ENCODE results near the gene RAP1GAP. TPM values are rescaled to one million over a fixed set of nuclear protein-coding genes. Genes with fewer than 3 reads are reported as not detected.
"Not testable (repeated sequence)": the region's sequence is repeated elsewhere in the genome, so short reads cannot be mapped to it uniquely, and the experiment has no call there.

The RAP1GAP gene
- total RNA-seq, 1 donor from 2014 or later, result 0.07 TPM

- DNase-seq (ENCODE audit: low read depth, low spot score), result no peak
Observed at GRCh38 chr1:21572221-21572620, 96.9 kb downstream of the RAP1GAP start.

- DNase-seq (ENCODE audit: low read depth, low spot score), result no peak
Observed at GRCh38 chr1:21570885-21571284, 98.3 kb downstream of the RAP1GAP start.

GRCh38 chr1:21570528-21570875 is 98.7 kb downstream of the RAP1GAP start:
- DNase-seq (ENCODE audit: low read depth, low spot score), result no peak

GRCh38 chr1:21569820-21570527 is 99.2 kb downstream of the RAP1GAP start:
- no peak for DNase-seq (ENCODE audit: low read depth, low spot score)

- DNase-seq (ENCODE audit: low read depth, low spot score), result no peak
Observed at GRCh38 chr1:21568809-21569385, 100.3 kb downstream of the RAP1GAP start.

- DNase-seq (ENCODE audit: low read depth, low spot score), result no peak
Observed at GRCh38 chr1:21568006-21568746, 101.0 kb downstream of the RAP1GAP start.

GRCh38 chr1:21567241-21568005 is 101.7 kb downstream of the RAP1GAP start:
- DNase-seq (ENCODE audit: low read depth, low spot score), result no peak

- DNase-seq (ENCODE audit: low read depth, low spot score), result not testable (repeated sequence)
Observed at GRCh38 chr1:21566361-21566760, 102.8 kb downstream of the RAP1GAP start.

- DNase-seq (ENCODE audit: low read depth, low spot score), result no peak
Observed at GRCh38 chr1:21565285-21565684, 103.9 kb downstream of the RAP1GAP start.

GRCh38 chr1:21564521-21565095 is 104.5 kb downstream of the RAP1GAP start:
- no peak for DNase-seq (ENCODE audit: low read depth, low spot score)

GRCh38 chr1:21563971-21564370 is 105.2 kb downstream of the RAP1GAP start:
- no peak for DNase-seq (ENCODE audit: low read depth, low spot score)

- DNase-seq (ENCODE audit: low read depth, low spot score), result no peak
Observed at GRCh38 chr1:21562896-21563295, 106.3 kb downstream of the RAP1GAP start.

- no peak for DNase-seq (ENCODE audit: low read depth, low spot score)
Observed at GRCh38 chr1:21560916-21561638, 108.1 kb downstream of the RAP1GAP start.

- DNase-seq (ENCODE audit: low read depth, low spot score), result no peak
Observed at GRCh38 chr1:21559788-21560567, 109.2 kb downstream of the RAP1GAP start.

GRCh38 chr1:21553116-21553926 is 115.8 kb downstream of the RAP1GAP start:
- DNase-seq (ENCODE audit: low read depth, low spot score), result no peak

GRCh38 chr1:21552715-21553114 is 116.4 kb downstream of the RAP1GAP start:
- no peak for DNase-seq (ENCODE audit: low read depth, low spot score)

- no peak for DNase-seq (ENCODE audit: low read depth, low spot score)
Observed at GRCh38 chr1:21550866-21551475, 118.2 kb downstream of the RAP1GAP start.

GRCh38 chr1:21550097-21550496 is 119.1 kb downstream of the RAP1GAP start:
- no peak for DNase-seq (ENCODE audit: low read depth, low spot score)

- DNase-seq (ENCODE audit: low read depth, low spot score), result no peak
Observed at GRCh38 chr1:21547876-21548275, 121.3 kb downstream of the RAP1GAP start.
